GM12878 (cell line): ENCODE measurements around the gene NACAD.

Experiments used
- BHLHE40 ChIP-seq, 2 experiments: fragments of 450-650 bp in 1 of 2; IDR thresholded peaks; 2 replicates each; pipeline ENCODE4 v1.6.1; 2011 to 2017; ENCODE audit warnings: low read depth in 2 of 2, borderline replicate concordance in 1 of 2, improper control_type of control experiment in 1 of 2, low read length in 1 of 2, mild to moderate bottlenecking in 1 of 2
- CEBPB ChIP-seq, 2 experiments: fragments of 150-350 bp in 1 of 2; IDR thresholded peaks; 2 replicates each; pipeline ENCODE4 v1.6.1; 2012 to 2014; ENCODE audit warnings: low read depth in 2 of 2, low read length in 2 of 2, borderline replicate concordance in 1 of 2, inconsistent platforms in 1 of 2
- EP300 ChIP-seq, 2 experiments: fragments of 150-350 bp in 1 of 2; IDR thresholded peaks; 2 replicates each; pipeline ENCODE4 v1.6.1; 2011 to 2012; ENCODE audit warnings: low read depth in 2 of 2, low read length in 2 of 2, borderline replicate concordance in 1 of 2, improper control_type of control experiment in 1 of 2, inconsistent platforms in 1 of 2; ENCODE audit not compliant: control insufficient read depth in 1 of 2
- FOS ChIP-seq: IDR thresholded peaks from 3 replicates; pipeline ENCODE4 v1.6.1; 2011; ENCODE audit warnings: borderline replicate concordance; ENCODE audit not compliant: insufficient read length; ENCODE audit errors: extremely low read depth
- POLR2AphosphoS5 ChIP-seq: IDR thresholded peaks from 2 replicates; pipeline ENCODE4 v1.6.1; 2011; ENCODE audit warnings: mild to moderate bottlenecking, low read length, inconsistent platforms
- RAD21 ChIP-seq: IDR thresholded peaks from 2 replicates; pipeline ENCODE4 v1.6.1; 2011; ENCODE audit warnings: mild to moderate bottlenecking, low read depth, low read length, moderate library complexity; ENCODE audit not compliant: insufficient read depth
- SIN3A ChIP-seq: IDR thresholded peaks from 2 replicates; pipeline ENCODE4 v1.6.1; 2012; ENCODE audit warnings: low read depth, low read length, improper control_type of control experiment
- SMC3 ChIP-seq: IDR thresholded peaks from 2 replicates; pipeline ENCODE4 v1.6.1; 2011; ENCODE audit warnings: low read length, improper control_type of control experiment, borderline replicate concordance
- TCF12 ChIP-seq: IDR thresholded peaks from 2 replicates; pipeline ENCODE4 v1.6.1; 2011; ENCODE audit warnings: low read depth, mild to moderate bottlenecking, low read length
- ZBTB4 ChIP-seq: fragments of 450-650 bp; formaldehyde crosslinking; IDR thresholded peaks from 2 replicates; pipeline ENCODE4 v1.4.0; 2022; ENCODE audit warnings: mild to moderate bottlenecking, moderate library complexity
- TF ChIP-seq, protein P1 (sequence below), 3 experiments: IDR thresholded peaks in 2 of 3; conservative IDR thresholded peaks in 1 of 3; 2 replicates each; pipeline ENCODE4 v1.5.1; 2011; ENCODE audit warnings: low read depth in 3 of 3, low read length in 3 of 3, mild to moderate bottlenecking in 3 of 3, control low read depth in 2 of 3, moderate library complexity in 2 of 3, inconsistent platforms in 1 of 3, mixed read lengths in 1 of 3; ENCODE audit not compliant: control insufficient read depth in 2 of 3, insufficient read depth in 1 of 3; ENCODE audit errors: extremely low read depth in 1 of 3

DNA sequence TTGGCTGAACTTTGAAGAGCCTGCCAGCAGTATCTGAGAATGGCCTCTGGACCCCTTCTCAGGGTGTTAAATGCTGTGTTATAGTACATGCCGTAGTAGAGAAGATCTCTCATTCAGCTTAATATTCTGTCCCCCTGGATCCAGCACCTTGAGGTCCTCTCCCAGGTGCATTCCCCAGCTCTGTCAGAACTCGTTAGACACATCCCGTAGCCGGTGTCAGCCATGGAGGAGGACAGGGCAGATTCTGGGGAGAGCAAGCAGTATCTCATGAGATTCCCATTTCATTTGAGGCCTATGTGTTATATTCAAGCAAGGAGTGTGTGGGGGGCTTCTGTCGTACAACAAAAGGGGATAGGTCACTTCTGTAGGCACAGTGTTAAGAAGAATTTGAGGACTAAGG lies 34.8 kb downstream of the NACAD start:
- no peak for TF ChIP-seq SMC3
- no peak for TF ChIP-seq TCF12
- TF ChIP-seq CEBPB (IDR thresholded peaks at IDR 0.05; ENCODE audit: borderline replicate concordance in 1 of 2, low read depth in 2 of 2, low read length in 2 of 2) = no peak
- TF ChIP-seq, protein P1, sequence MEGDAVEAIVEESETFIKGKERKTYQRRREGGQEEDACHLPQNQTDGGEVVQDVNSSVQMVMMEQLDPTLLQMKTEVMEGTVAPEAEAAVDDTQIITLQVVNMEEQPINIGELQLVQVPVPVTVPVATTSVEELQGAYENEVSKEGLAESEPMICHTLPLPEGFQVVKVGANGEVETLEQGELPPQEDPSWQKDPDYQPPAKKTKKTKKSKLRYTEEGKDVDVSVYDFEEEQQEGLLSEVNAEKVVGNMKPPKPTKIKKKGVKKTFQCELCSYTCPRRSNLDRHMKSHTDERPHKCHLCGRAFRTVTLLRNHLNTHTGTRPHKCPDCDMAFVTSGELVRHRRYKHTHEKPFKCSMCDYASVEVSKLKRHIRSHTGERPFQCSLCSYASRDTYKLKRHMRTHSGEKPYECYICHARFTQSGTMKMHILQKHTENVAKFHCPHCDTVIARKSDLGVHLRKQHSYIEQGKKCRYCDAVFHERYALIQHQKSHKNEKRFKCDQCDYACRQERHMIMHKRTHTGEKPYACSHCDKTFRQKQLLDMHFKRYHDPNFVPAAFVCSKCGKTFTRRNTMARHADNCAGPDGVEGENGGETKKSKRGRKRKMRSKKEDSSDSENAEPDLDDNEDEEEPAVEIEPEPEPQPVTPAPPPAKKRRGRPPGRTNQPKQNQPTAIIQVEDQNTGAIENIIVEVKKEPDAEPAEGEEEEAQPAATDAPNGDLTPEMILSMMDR (IDR thresholded peaks at IDR 0.05 in 2 of 3, conservative IDR thresholded peaks at IDR 0.05 in 1 of 3; ENCODE audit: control insufficient read depth in 2 of 3, extremely low read depth in 1 of 3, insufficient read depth in 1 of 3, low read depth in 3 of 3, low read length in 3 of 3) = no peak
- TF ChIP-seq SIN3A = no peak
- no peak for TF ChIP-seq BHLHE40 (IDR thresholded peaks at IDR 0.05; ENCODE audit: borderline replicate concordance in 1 of 2, low read depth in 2 of 2, low read length in 1 of 2)
- no peak for TF ChIP-seq ZBTB4 (CRISPR knock-in tag)
- no peak for TF ChIP-seq RAD21
- TF ChIP-seq POLR2AphosphoS5 = no peak
- TF ChIP-seq EP300 (IDR thresholded peaks at IDR 0.05; ENCODE audit: borderline replicate concordance in 1 of 2, control insufficient read depth in 1 of 2, low read depth in 2 of 2, low read length in 2 of 2) = no peak
- TF ChIP-seq FOS = no peak
